DMS114 treated with DMSO at 0.1 percent for 48 hours (cell line): ENCODE results near the gene RFX3.
"Not testable (repeated sequence)": the region's sequence is repeated elsewhere in the genome, so short reads cannot be mapped to it uniquely, and the experiment has no call there.

Experiments
- DNase-seq: peaks from one replicate; lab custom pipeline; 2025; ENCODE audit not compliant: unreplicated experiment; lab: John Stamatoyannopoulos, UW

RFX3 gene

GRCh38 chr9:3361116-3361515 lies 164.7 kb downstream of the RFX3 start:
- no peak for DNase-seq

- no peak for DNase-seq
These were observed 165.6 kb downstream of the RFX3 start for GRCh38 chr9:3360245-3360644.

GRCh38 chr9:3359778-3360177 lies 166.0 kb downstream of the RFX3 start:
- DNase-seq: no peak

GRCh38 chr9:3359048-3359692 lies 166.6 kb downstream of the RFX3 start:
- no peak for DNase-seq

- no peak for DNase-seq
These were observed 177.6 kb downstream of the RFX3 start for GRCh38 chr9:3348169-3348568.

- DNase-seq: no peak
These were observed 179.3 kb downstream of the RFX3 start for GRCh38 chr9:3346549-3346948.

GRCh38 chr9:3343671-3344070 lies 182.1 kb downstream of the RFX3 start:
- DNase-seq: no peak

GRCh38 chr9:3342159-3342777 lies 183.5 kb downstream of the RFX3 start:
- no peak for DNase-seq

- DNase-seq: no peak
These were observed 188.1 kb downstream of the RFX3 start for GRCh38 chr9:3337515-3338225.

GRCh38 chr9:3336951-3337350 lies 188.8 kb downstream of the RFX3 start:
- DNase-seq: no peak

- DNase-seq: no peak
These were observed 193.0 kb downstream of the RFX3 start for GRCh38 chr9:3332802-3333201.

GRCh38 chr9:3331801-3332200 lies 194.0 kb downstream of the RFX3 start:
- DNase-seq: no peak

- no peak for DNase-seq
These were observed 194.9 kb downstream of the RFX3 start for GRCh38 chr9:3330792-3331420.

- no peak for DNase-seq
These were observed 196.4 kb downstream of the RFX3 start for GRCh38 chr9:3329361-3329760.

- DNase-seq: no peak
These were observed 202.1 kb downstream of the RFX3 start for GRCh38 chr9:3323714-3324113.

GRCh38 chr9:3321186-3321585 lies 204.6 kb downstream of the RFX3 start:
- no peak for DNase-seq

- DNase-seq: not testable (repeated sequence)
These were observed 213.2 kb downstream of the RFX3 start for GRCh38 chr9:3312595-3312994.

- DNase-seq: no peak
These were observed 217.2 kb downstream of the RFX3 start for GRCh38 chr9:3308609-3309008.

- not testable (repeated sequence) for DNase-seq
These were observed 221.4 kb downstream of the RFX3 start for GRCh38 chr9:3304388-3304787.

- DNase-seq: no peak
These were observed 225.9 kb downstream of the RFX3 start for GRCh38 chr9:3299872-3300271.

GRCh38 chr9:3296536-3296935 lies 229.3 kb downstream of the RFX3 start:
- DNase-seq: no peak

GRCh38 chr9:3292311-3292710 lies 233.5 kb downstream of the RFX3 start:
- no peak for DNase-seq
